Cardiac fibroblast (primary cell): ENCODE measurements around the gene PLIN1.

ENCODE experiments used
- DNase-seq, 2 donors: peaks; one replicate each; pipeline versions ENCODE4 v3.0.0 to v3.0.0-alpha.2; 2010; ENCODE audit warnings: low read depth in 2 of 2
- H3K4me3 ChIP-seq, 2 donors: replicated peaks in 1 of 2; 1 replicate in 1 of 2; 2 replicates in 1 of 2; pipeline ENCODE4 v1.5.1; 2011; ENCODE audit warnings: low read depth in 2 of 2, low read length in 2 of 2, mild to moderate bottlenecking in 2 of 2, moderate library complexity in 1 of 2
- CTCF ChIP-seq: IDR thresholded peaks from one replicate; pipeline ENCODE4 v1.5.1; 2011; ENCODE audit warnings: low read depth, mild to moderate bottlenecking, low read length, inconsistent platforms

PLIN1 gene

GRCh38 chr15:89629829-89630228 lies 49.3 kb downstream of the PLIN1 start:
- TF ChIP-seq CTCF = no peak
- no peak for DNase-seq
- no peak overlapping the region for H3K4me3 ChIP-seq

- H3K4me3 ChIP-seq = no peak overlapping the region
- DNase-seq = no peak
- no peak for TF ChIP-seq CTCF
Observed at GRCh38 chr15:89628806-89629715, 50.1 kb downstream of the PLIN1 start.

GRCh38 chr15:89628301-89628700 lies 50.9 kb downstream of the PLIN1 start:
- DNase-seq = no peak
- H3K4me3 ChIP-seq = no peak overlapping the region
- no peak for TF ChIP-seq CTCF

- no peak for TF ChIP-seq CTCF
- no peak overlapping the region for H3K4me3 ChIP-seq
- no peak for DNase-seq
Observed at GRCh38 chr15:89627256-89627970, 51.8 kb downstream of the PLIN1 start.

- no peak for TF ChIP-seq CTCF
- H3K4me3 ChIP-seq = no peak overlapping the region
- DNase-seq = no peak
Observed at GRCh38 chr15:89625716-89626115, 53.5 kb downstream of the PLIN1 start.

GRCh38 chr15:89623165-89623564 lies 56.0 kb downstream of the PLIN1 start:
- no peak for TF ChIP-seq CTCF
- no peak overlapping the region for H3K4me3 ChIP-seq
- DNase-seq = no peak
